Vagina (tissue), 2 donors: ENCODE measurements around the gene MR1. TPM values are rescaled to one million over a fixed set of nuclear protein-coding genes. Genes with fewer than 3 reads are reported as not detected.

Experiments used
- DNase-seq, 2 donors: peaks; one replicate each; pipeline ENCODE4 v3.0.0-alpha.2; 2017; ENCODE audit errors: extremely low spot score in 2 of 2
- H3K27ac ChIP-seq: fragments of 200-600 bp; sonication (generic); one replicate; pipeline ENCODE4 v1.5.1; 2019
- H3K27me3 ChIP-seq: fragments of 200-600 bp; sonication (generic); one replicate; pipeline ENCODE4 v1.5.1; 2019
- H3K36me3 ChIP-seq, 2 donors: fragments of 200-600 bp; sonication (generic); one replicate each; pipeline ENCODE4 v1.5.1; 2017 to 2019
- H3K4me1 ChIP-seq: fragments of 200-600 bp; sonication (generic); one replicate; pipeline ENCODE4 v1.5.1; 2019
- H3K4me3 ChIP-seq, 2 donors: fragments of 200-600 bp; sonication (generic); 1 replicate in 1 of 2; 2 replicates in 1 of 2; pipeline ENCODE4 v1.5.1; 2016 to 2019
- H3K9me3 ChIP-seq: fragments of 200-600 bp; sonication (generic); one replicate; pipeline ENCODE4 v1.5.1; 2019
- POLR2A ChIP-seq, 2 donors: fragments of 450-650 bp; IDR thresholded peaks; one replicate each; pipeline ENCODE4 v1.6.1; 2017; ENCODE audit warnings: antibody characterized with exemption in 2 of 2, mild to moderate bottlenecking in 2 of 2, moderate library complexity in 2 of 2
- POLR2AphosphoS5 ChIP-seq, 2 donors: sonication (generic); formaldehyde crosslinking; IDR thresholded peaks; one replicate each; pipeline ENCODE4 v1.9.0; 2017; ENCODE audit warnings: antibody characterized with exemption in 2 of 2, mild to moderate bottlenecking in 2 of 2, low read depth in 1 of 2; ENCODE audit not compliant: insufficient read depth in 1 of 2
- intact Hi-C: fragments of 100-400 bp; cut with DNase I; formaldehyde crosslinking; loops from one replicate; pipeline ENCODE4 v1.15.1; 2023
- total RNA-seq: library from RNA; depleted of rRNA; stranded (reverse); fragments of >200 nt; gene quantifications from one replicate; pipeline ENCODE4 v1.2.3, GENCODE V29; 2016
- TF ChIP-seq, protein P1 (sequence below), 3 experiments: fragments of 450-650 bp in 2 of 3; fragments of 200-600 bp in 1 of 3; sonication (generic) in 1 of 3; IDR thresholded peaks; one replicate each; pipeline ENCODE4 v1.5.1; 2017 to 2019; ENCODE audit warnings: antibody characterized with exemption in 3 of 3, mild to moderate bottlenecking in 2 of 3, moderate library complexity in 2 of 3

MR1 gene
- total RNA-seq, 1 donor from 2014 or later, result 12.8 TPM

DNA sequence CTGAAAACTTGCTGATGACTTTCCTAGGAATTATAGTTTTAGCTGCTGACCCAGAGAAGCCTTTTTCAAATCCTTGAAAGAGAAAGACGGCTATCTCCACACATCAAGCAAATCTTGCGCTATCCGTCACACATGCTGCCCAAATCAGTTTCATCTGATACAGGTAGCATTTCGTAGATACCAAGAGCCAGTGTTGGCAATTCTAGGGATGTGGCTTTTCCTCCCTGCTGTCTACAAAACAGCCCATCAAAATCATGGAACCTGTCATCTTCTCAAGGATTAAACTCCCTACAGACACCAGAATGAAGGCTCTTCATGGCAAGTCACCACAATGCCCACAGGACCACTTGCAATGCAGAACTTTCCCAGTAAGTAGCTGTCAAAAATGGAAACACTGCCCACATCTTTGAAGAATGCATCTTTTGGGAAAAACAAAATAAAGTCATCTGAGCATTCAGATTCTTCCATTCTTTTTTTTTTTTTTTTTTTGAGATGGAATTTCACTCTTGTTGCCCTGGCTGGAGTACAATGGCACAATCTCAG is 21.5 kb upstream of the MR1 start:
- Histone ChIP-seq H3K27me3 (no peaks in the 10 kb centered on the region), H3K4me3 (no peak overlapping the region), H3K27ac (no peak overlapping the region), H3K36me3 (no peaks in the 10 kb centered on the region), H3K9me3 (no peaks in the 10 kb centered on the region), H3K4me1 (peaks cover 45% of the 10 kb centered on the region)
- TF ChIP-seq POLR2AphosphoS5 (IDR thresholded peaks at IDR 0.05; ENCODE audit: insufficient read depth in 1 of 2, low read depth in 1 of 2), result no peak
- TF ChIP-seq POLR2A (IDR thresholded peaks at IDR 0.05), result no peak
- TF ChIP-seq, protein P1, sequence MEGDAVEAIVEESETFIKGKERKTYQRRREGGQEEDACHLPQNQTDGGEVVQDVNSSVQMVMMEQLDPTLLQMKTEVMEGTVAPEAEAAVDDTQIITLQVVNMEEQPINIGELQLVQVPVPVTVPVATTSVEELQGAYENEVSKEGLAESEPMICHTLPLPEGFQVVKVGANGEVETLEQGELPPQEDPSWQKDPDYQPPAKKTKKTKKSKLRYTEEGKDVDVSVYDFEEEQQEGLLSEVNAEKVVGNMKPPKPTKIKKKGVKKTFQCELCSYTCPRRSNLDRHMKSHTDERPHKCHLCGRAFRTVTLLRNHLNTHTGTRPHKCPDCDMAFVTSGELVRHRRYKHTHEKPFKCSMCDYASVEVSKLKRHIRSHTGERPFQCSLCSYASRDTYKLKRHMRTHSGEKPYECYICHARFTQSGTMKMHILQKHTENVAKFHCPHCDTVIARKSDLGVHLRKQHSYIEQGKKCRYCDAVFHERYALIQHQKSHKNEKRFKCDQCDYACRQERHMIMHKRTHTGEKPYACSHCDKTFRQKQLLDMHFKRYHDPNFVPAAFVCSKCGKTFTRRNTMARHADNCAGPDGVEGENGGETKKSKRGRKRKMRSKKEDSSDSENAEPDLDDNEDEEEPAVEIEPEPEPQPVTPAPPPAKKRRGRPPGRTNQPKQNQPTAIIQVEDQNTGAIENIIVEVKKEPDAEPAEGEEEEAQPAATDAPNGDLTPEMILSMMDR (IDR thresholded peaks at IDR 0.05), result no peak
- intact Hi-C loops, result no loop called here
- no peak for DNase-seq

DNA sequence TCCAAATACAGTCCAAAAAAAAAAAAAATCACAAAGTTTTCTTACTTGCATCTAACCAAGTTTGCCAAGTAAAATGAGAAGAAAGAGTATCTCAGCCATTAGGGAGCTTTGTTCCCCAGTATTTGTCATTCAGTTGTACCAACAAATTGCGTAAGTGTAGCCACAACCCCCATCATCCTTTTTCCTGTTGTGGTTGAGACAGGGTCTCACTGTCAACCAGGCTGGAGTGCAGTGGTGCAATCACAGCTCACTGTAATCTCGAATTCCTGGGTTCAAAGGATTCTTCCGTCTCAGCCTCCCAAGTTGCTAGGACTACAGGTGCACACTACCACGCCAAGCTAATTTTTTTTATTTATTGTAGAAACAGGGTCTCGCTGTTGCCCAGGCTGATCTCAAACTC is 20.6 kb upstream of the MR1 start:
- H3K4me1 ChIP-seq, result peaks cover 45% of the 10 kb centered on the region
- no peaks in the 10 kb centered on the region for H3K27me3 ChIP-seq
- no peak for DNase-seq
- no peaks in the 10 kb centered on the region for H3K9me3 ChIP-seq
- no peak for TF ChIP-seq POLR2A (IDR thresholded peaks at IDR 0.05)
- no peak for TF ChIP-seq POLR2AphosphoS5 (IDR thresholded peaks at IDR 0.05; ENCODE audit: insufficient read depth in 1 of 2, low read depth in 1 of 2)
- TF ChIP-seq, protein P1 (IDR thresholded peaks at IDR 0.05), result no peak
- no peak overlapping the region for H3K4me3 ChIP-seq
- intact Hi-C loops, result no loop called here
- no peak overlapping the region for H3K27ac ChIP-seq
- H3K36me3 ChIP-seq, result no peaks in the 10 kb centered on the region

GRCh38 chr1:181014477-181015250 is 19.1 kb upstream of the MR1 start:
- H3K36me3 ChIP-seq, result no peaks in the 10 kb centered on the region
- TF ChIP-seq POLR2A (IDR thresholded peaks at IDR 0.05) (no peak), POLR2AphosphoS5 (IDR thresholded peaks at IDR 0.05; ENCODE audit: insufficient read depth in 1 of 2, low read depth in 1 of 2) (no peak)
- TF ChIP-seq, protein P1 (IDR thresholded peaks at IDR 0.05), result no peak
- H3K4me3 ChIP-seq, result no peak overlapping the region
- peaks cover 57% of the 10 kb centered on the region for H3K4me1 ChIP-seq
- no peak overlapping the region for H3K27ac ChIP-seq
- H3K27me3 ChIP-seq, result no peaks in the 10 kb centered on the region
- intact Hi-C loops, result no loop called here
- DNase-seq, result no peak
- H3K9me3 ChIP-seq, result no peaks in the 10 kb centered on the region

- H3K9me3 ChIP-seq, result no peaks in the 10 kb centered on the region
- no peaks in the 10 kb centered on the region for H3K27me3 ChIP-seq
- no peaks in the 10 kb centered on the region for H3K36me3 ChIP-seq
- TF ChIP-seq, protein P1 (IDR thresholded peaks at IDR 0.05), result no peak
- TF ChIP-seq POLR2A (IDR thresholded peaks at IDR 0.05) (no peak), POLR2AphosphoS5 (IDR thresholded peaks at IDR 0.05; ENCODE audit: insufficient read depth in 1 of 2, low read depth in 1 of 2) (no peak)
- no peak overlapping the region for H3K27ac ChIP-seq
- intact Hi-C loops, result no loop called here
- H3K4me1 ChIP-seq, result peaks cover 58% of the 10 kb centered on the region
- no peak for DNase-seq
- H3K4me3 ChIP-seq, result no peak overlapping the region
These were observed 18.6 kb upstream of the MR1 start for GRCh38 chr1:181015251-181015615.

GRCh38 chr1:181016563-181016962 is 17.2 kb upstream of the MR1 start:
- Histone ChIP-seq H3K4me1 (peaks cover 57% of the 10 kb centered on the region), H3K4me3 (no peak overlapping the region), H3K27me3 (no peaks in the 10 kb centered on the region), H3K36me3 (no peaks in the 10 kb centered on the region), H3K9me3 (no peaks in the 10 kb centered on the region), H3K27ac (no peak overlapping the region)
- no peak for TF ChIP-seq POLR2AphosphoS5 (IDR thresholded peaks at IDR 0.05; ENCODE audit: insufficient read depth in 1 of 2, low read depth in 1 of 2)
- TF ChIP-seq, protein P1 (IDR thresholded peaks at IDR 0.05), result no peak
- no peak for TF ChIP-seq POLR2A (IDR thresholded peaks at IDR 0.05)
- intact Hi-C loops, result no loop called here
- no peak for DNase-seq
